Panc1 (cell line): ENCODE measurements around the gene ZDHHC23. TPM values are rescaled to one million over a fixed set of nuclear protein-coding genes. Genes with fewer than 3 reads are reported as not detected.

Source experiments
- ATAC-seq: fragments of 200-7000 bp; cut with Tn5 transposase; 2 replicates; pipeline ENCODE4 v1.9.1; 2020; ENCODE audit warnings: mild to moderate bottlenecking, moderate library complexity
- Bru-seq: library from RNA; stranded (reverse); fragments of 400-500 nt; gene quantifications from one replicate; lab custom pipeline; 2021; lab: Mats Ljungman, UMichigan
- BruChase-seq, 2 experiments: library from RNA; stranded (reverse); fragments of 400-500 nt; gene quantifications; one replicate each; lab custom pipeline; 2021; lab: Mats Ljungman, UMichigan
- BruUV-seq: library from RNA; stranded (reverse); fragments of 400-500 nt; replicated peaks from 2 replicates; lab custom pipeline; 2021; lab: Mats Ljungman, UMichigan
- CTCF ChIA-PET: fragments of 300-600 bp; sonication (Branson Sonifier 250); formaldehyde crosslinking; loops from one replicate; lab custom pipeline; 2022; ENCODE audit warnings: antibody characterized with exemption; lab: Charles Lee
- POLR2A ChIA-PET: fragments of 300-600 bp; sonication (Branson Sonifier 250); formaldehyde crosslinking; loops from one replicate; lab custom pipeline; 2022; ENCODE audit warnings: antibody characterized with exemption; lab: Charles Lee
- DNase-seq: peaks from one replicate; pipeline ENCODE4 v3.0.0-alpha.2; 2010; ENCODE audit warnings: low read depth, low spot score
- H3K27ac ChIP-seq: 2 replicates; pipeline ENCODE4 v1.5.1; 2011; ENCODE audit warnings: mild to moderate bottlenecking, low read length, inconsistent platforms
- H3K27me3 ChIP-seq: fragments of 200-500 bp; sonication (Bioruptor generic); 2 replicates; pipeline ENCODE4 v1.6.0; 2014; ENCODE audit warnings: low read length, inconsistent platforms; ENCODE audit not compliant: control insufficient read depth, insufficient read depth
- H3K36me3 ChIP-seq: fragments of 200-500 bp; sonication (Bioruptor generic); 2 replicates; pipeline ENCODE4 v1.5.1; 2014; ENCODE audit warnings: inconsistent platforms, mild to moderate bottlenecking, low read length, moderate library complexity; ENCODE audit not compliant: control insufficient read depth, insufficient read depth
- H3K4me1 ChIP-seq: 2 replicates; pipeline ENCODE4 v1.5.1; 2011; ENCODE audit warnings: inconsistent platforms, mild to moderate bottlenecking, low read length, moderate library complexity; ENCODE audit not compliant: control insufficient read depth, insufficient read depth
- H3K4me3 ChIP-seq, 2 experiments: 2 replicates each; pipeline ENCODE4 v1.5.1; 2011 to 2012; ENCODE audit warnings: low read depth in 2 of 2, low read length in 2 of 2, mild to moderate bottlenecking in 2 of 2, inconsistent platforms in 1 of 2, moderate library complexity in 1 of 2
- H3K9me3 ChIP-seq: fragments of 200-500 bp; sonication (Bioruptor generic); 2 replicates; pipeline ENCODE4 v1.5.1; 2014; ENCODE audit warnings: low read depth, mild to moderate bottlenecking, inconsistent platforms, low read length, moderate library complexity; ENCODE audit not compliant: control insufficient read depth, insufficient read depth
- POLR2AphosphoS5 ChIP-seq: IDR thresholded peaks from 2 replicates; pipeline ENCODE4 v1.6.1; 2012; ENCODE audit warnings: mild to moderate bottlenecking, low read depth, low read length, moderate library complexity
- SIN3A ChIP-seq: IDR thresholded peaks from 2 replicates; pipeline ENCODE4 v1.6.1; 2012; ENCODE audit warnings: low read depth, mild to moderate bottlenecking, low read length, moderate library complexity, borderline replicate concordance; ENCODE audit not compliant: insufficient read depth
- TCF7L2 ChIP-seq: IDR thresholded peaks from 2 replicates; pipeline ENCODE4 v1.6.1; 2011; ENCODE audit warnings: mild to moderate bottlenecking, low read depth, low read length, inconsistent platforms
- in situ Hi-C: cut with HindIII; loops from 2 replicates; pipeline ENCODE4 v1.10.0; 2016; ENCODE audit warnings: low sequenced_read_pairs, low pct_unique_long_range_greater_than_20kb
- intact Hi-C: fragments of 100-400 bp; cut with micrococcal nuclease; formaldehyde crosslinking; loops from one replicate; pipeline ENCODE4 v1.10.0; 2022; ENCODE audit not compliant: unreplicated experiment
- long read RNA-seq: library from polyadenylated mRNA; unstranded; transcript quantifications from one replicate; pipeline ENCODE4 v2.0.0, GENCODE V29; 2021; ENCODE audit not compliant: unreplicated experiment
- polyA plus RNA-seq: library from polyadenylated mRNA; unstranded; fragments of >200 nt; gene quantifications from one replicate; pipeline ENCODE4 v1.2.1, GENCODE V29; 2012; ENCODE audit warnings: missing spikeins; ENCODE audit not compliant: insufficient read length
- total RNA-seq: library from RNA; stranded (reverse); gene quantifications from one replicate; pipeline ENCODE4 v1.2.1, GENCODE V29; 2021; ENCODE audit not compliant: unreplicated experiment
- TF ChIP-seq, protein P1 (sequence below): fragments of 450-650 bp; IDR thresholded peaks from 2 replicates; pipeline ENCODE4 v1.5.1; 2017; ENCODE audit warnings: mild to moderate bottlenecking
- TF ChIP-seq, protein P2 (sequence below), 2 experiments: IDR thresholded peaks; 2 replicates each; pipeline ENCODE4 v1.6.1; 2011 to 2012; ENCODE audit warnings: low read depth in 2 of 2, control low read depth in 1 of 2, low read length in 1 of 2, mild to moderate bottlenecking in 1 of 2, moderate library complexity in 1 of 2; ENCODE audit not compliant: insufficient read depth in 1 of 2

Gene ZDHHC23, protein sequence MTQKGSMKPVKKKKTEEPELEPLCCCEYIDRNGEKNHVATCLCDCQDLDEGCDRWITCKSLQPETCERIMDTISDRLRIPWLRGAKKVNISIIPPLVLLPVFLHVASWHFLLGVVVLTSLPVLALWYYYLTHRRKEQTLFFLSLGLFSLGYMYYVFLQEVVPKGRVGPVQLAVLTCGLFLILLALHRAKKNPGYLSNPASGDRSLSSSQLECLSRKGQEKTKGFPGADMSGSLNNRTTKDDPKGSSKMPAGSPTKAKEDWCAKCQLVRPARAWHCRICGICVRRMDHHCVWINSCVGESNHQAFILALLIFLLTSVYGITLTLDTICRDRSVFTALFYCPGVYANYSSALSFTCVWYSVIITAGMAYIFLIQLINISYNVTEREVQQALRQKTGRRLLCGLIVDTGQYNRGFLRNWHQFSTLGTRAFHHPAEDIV
- 23.6 TPM for total RNA-seq
- polyA plus RNA-seq = 9.2 TPM
- percentile 61 among the genes with signal in this experiment for Bru-seq, nascent RNA
- BruChase-seq, experiment 1, labeled RNA remaining after a 2-hour chase = percentile 85 among the genes with signal in this experiment
- percentile 91 among the genes with signal in this experiment for BruChase-seq, experiment 2, labeled RNA remaining after a 6-hour chase
- long read RNA-seq, partial matches to known transcripts = 15 of 48 reads
- long read RNA-seq, other reads (novel, unspliced or antisense) = 31 of 48 reads

DNA sequence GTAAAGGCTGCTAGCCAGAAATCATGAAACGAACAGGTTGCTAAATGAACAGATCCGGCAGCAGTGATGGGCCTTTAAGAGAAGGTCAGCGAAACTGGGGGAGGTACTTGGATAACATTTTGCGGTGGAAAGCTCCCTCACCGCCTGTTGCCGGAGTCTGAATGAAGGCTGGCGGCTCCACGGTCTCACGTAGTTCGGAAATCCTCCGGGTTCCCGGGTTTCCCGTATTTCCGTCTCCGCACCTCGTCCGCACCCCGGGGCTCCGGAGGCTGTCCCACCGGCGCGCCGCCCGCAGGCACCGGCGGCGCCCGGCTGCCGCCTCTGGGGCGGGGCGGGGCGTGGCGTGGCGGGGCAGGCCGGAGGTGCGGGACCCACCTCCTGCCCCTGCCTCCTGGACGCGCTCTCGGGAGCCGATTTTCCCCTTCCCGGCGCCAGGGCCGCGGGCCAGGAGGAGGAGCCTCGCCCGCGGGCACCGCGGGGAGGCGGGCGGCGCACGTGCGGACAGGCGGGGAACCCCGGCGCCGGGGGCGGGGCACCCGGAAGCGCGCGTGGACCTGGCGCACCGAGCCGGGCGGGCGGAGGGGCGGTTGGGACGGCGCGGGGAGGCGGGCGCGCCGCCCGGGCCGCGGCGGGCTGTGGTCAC lies at the start of gene ZDHHC23:
ZDHHC23 (plus strand) TSS at position 642 of the 643 bp plus-strand sequence. CDS start 790 bp downstream, outside the sequence.
- ChIA-PET POLR2A (no interaction called here), CTCF (no interaction called here)
- Histone ChIP-seq H3K4me1 (peaks cover 11% of the 10 kb centered on the region), H3K4me3 (peak within 1 kb of the TSS; percentile 68 to 75), H3K9me3 (no peaks in the 10 kb centered on the region), H3K27ac (peak within 1 kb of the TSS; percentile 68), H3K36me3 (no peaks in the 10 kb centered on the region), H3K27me3 (no peaks in the 10 kb centered on the region)
- DNase-seq (no peak), ATAC-seq (peak; percentile 92)
- BruUV-seq = no TSS peak
- TF ChIP-seq SIN3A (peak; percentile 74; the same call in 1 of the 2 replicates), TCF7L2 (no peak), POLR2AphosphoS5 (peak; percentile 46; the same call in 1 of the 2 replicates)
- TF ChIP-seq, protein P1, sequence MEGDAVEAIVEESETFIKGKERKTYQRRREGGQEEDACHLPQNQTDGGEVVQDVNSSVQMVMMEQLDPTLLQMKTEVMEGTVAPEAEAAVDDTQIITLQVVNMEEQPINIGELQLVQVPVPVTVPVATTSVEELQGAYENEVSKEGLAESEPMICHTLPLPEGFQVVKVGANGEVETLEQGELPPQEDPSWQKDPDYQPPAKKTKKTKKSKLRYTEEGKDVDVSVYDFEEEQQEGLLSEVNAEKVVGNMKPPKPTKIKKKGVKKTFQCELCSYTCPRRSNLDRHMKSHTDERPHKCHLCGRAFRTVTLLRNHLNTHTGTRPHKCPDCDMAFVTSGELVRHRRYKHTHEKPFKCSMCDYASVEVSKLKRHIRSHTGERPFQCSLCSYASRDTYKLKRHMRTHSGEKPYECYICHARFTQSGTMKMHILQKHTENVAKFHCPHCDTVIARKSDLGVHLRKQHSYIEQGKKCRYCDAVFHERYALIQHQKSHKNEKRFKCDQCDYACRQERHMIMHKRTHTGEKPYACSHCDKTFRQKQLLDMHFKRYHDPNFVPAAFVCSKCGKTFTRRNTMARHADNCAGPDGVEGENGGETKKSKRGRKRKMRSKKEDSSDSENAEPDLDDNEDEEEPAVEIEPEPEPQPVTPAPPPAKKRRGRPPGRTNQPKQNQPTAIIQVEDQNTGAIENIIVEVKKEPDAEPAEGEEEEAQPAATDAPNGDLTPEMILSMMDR = no peak
- TF ChIP-seq, protein P2, sequence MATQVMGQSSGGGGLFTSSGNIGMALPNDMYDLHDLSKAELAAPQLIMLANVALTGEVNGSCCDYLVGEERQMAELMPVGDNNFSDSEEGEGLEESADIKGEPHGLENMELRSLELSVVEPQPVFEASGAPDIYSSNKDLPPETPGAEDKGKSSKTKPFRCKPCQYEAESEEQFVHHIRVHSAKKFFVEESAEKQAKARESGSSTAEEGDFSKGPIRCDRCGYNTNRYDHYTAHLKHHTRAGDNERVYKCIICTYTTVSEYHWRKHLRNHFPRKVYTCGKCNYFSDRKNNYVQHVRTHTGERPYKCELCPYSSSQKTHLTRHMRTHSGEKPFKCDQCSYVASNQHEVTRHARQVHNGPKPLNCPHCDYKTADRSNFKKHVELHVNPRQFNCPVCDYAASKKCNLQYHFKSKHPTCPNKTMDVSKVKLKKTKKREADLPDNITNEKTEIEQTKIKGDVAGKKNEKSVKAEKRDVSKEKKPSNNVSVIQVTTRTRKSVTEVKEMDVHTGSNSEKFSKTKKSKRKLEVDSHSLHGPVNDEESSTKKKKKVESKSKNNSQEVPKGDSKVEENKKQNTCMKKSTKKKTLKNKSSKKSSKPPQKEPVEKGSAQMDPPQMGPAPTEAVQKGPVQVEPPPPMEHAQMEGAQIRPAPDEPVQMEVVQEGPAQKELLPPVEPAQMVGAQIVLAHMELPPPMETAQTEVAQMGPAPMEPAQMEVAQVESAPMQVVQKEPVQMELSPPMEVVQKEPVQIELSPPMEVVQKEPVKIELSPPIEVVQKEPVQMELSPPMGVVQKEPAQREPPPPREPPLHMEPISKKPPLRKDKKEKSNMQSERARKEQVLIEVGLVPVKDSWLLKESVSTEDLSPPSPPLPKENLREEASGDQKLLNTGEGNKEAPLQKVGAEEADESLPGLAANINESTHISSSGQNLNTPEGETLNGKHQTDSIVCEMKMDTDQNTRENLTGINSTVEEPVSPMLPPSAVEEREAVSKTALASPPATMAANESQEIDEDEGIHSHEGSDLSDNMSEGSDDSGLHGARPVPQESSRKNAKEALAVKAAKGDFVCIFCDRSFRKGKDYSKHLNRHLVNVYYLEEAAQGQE (IDR thresholded peaks at IDR 0.05; ENCODE audit: insufficient read depth in 1 of 2, low read depth in 2 of 2, low read length in 1 of 2) = no peak
- in situ Hi-C loops (no loop called here), intact Hi-C loops (no loop called here)

DNA sequence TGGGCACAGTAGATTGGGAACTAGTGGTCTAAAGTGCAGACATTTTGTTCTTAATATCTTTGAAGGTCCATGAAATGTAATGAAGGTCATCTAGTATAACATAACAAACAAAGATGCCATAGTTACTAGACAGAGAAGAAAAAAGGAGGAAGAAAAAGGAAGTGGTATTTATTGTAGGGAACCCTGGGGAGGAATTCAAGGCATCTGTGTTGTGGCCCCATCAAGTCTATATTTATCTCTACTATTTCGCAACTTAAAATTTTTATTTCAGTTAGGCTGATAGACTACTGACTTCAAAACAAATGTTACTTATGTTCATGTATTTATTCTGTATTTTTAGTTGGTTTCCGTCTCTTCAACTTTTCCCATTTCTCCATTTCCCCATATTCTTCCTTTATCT lies 48.9 kb upstream of the ZDHHC23 start:
- Histone ChIP-seq H3K36me3 (no peaks in the 10 kb centered on the region), H3K9me3 (no peaks in the 10 kb centered on the region), H3K27ac (no peak overlapping the region), H3K4me3 (no peak overlapping the region), H3K27me3 (no peaks in the 10 kb centered on the region), H3K4me1 (no peaks in the 10 kb centered on the region)
- intact Hi-C loops = no loop called here
- DNase-seq (no peak), ATAC-seq (no peak)
- ChIA-PET CTCF (no interaction called here), POLR2A (no interaction called here)
- in situ Hi-C loops = no loop called here
- TF ChIP-seq POLR2AphosphoS5 (no peak), SIN3A (no peak), TCF7L2 (no peak)
- TF ChIP-seq, protein P1 = no peak
- TF ChIP-seq, protein P2 (IDR thresholded peaks at IDR 0.05; ENCODE audit: insufficient read depth in 1 of 2, low read depth in 2 of 2, low read length in 1 of 2) = no peak
- BruUV-seq = no TSS peak
